Lung (tissue), 16 donors: ENCODE data around the gene RPS6KA1. TPM values are rescaled to one million over a fixed set of nuclear protein-coding genes. Genes with fewer than 3 reads are reported as not detected.

Experiments
- ATAC-seq: fragments of 200-7000 bp; cut with Tn5 transposase; one replicate; pipeline ENCODE4 v1.9.1; 2020; ENCODE audit warnings: moderate number of reproducible peaks; ENCODE audit not compliant: insufficient read depth, low FRiP score
- DNase-seq, 3 donors: peaks; one replicate each; pipeline ENCODE4 v3.0.0-alpha.2; 2013 to 2017
- H3K27ac ChIP-seq, 2 donors: one replicate each; pipeline ENCODE4 v1.5.1; 2013; ENCODE audit warnings: mild to moderate bottlenecking in 2 of 2, moderate library complexity in 2 of 2, control low read depth in 1 of 2, inconsistent platforms in 1 of 2, low read depth in 1 of 2, low read length in 1 of 2
- H3K27me3 ChIP-seq, 3 donors: one replicate each; pipeline ENCODE4 v1.5.1; 2013; ENCODE audit warnings: low read length in 2 of 3; ENCODE audit not compliant: control insufficient read depth in 3 of 3, insufficient read depth in 3 of 3
- H3K36me3 ChIP-seq, 4 donors: one replicate each; pipeline ENCODE4 v1.5.1; 2013; ENCODE audit warnings: low read length in 4 of 4, mild to moderate bottlenecking in 1 of 4, moderate library complexity in 1 of 4; ENCODE audit not compliant: control insufficient read depth in 4 of 4, insufficient read depth in 4 of 4
- H3K4me1 ChIP-seq, 5 donors: one replicate each; pipeline ENCODE4 v1.5.1; 2013; ENCODE audit warnings: low read length in 5 of 5, mild to moderate bottlenecking in 2 of 5, moderate library complexity in 1 of 5; ENCODE audit not compliant: control insufficient read depth in 5 of 5, insufficient read depth in 5 of 5
- H3K4me3 ChIP-seq: one replicate; pipeline ENCODE4 v1.5.1; 2013; ENCODE audit warnings: mild to moderate bottlenecking, control low read depth, moderate library complexity
- H3K9ac ChIP-seq, 2 donors: one replicate each; pipeline ENCODE4 v1.5.1; 2013; ENCODE audit warnings: low read length in 2 of 2, control low read depth in 1 of 2; ENCODE audit not compliant: insufficient read depth in 1 of 2
- H3K9me3 ChIP-seq, 4 donors: one replicate each; pipeline ENCODE4 v1.5.1; 2013; ENCODE audit warnings: low read length in 3 of 4, mild to moderate bottlenecking in 1 of 4, moderate library complexity in 1 of 4; ENCODE audit not compliant: control insufficient read depth in 4 of 4, insufficient read depth in 3 of 4
- CTCF ChIP-seq: IDR thresholded peaks from 2 replicates; pipeline ENCODE4 v1.5.1; 2012; ENCODE audit warnings: mild to moderate bottlenecking; ENCODE audit errors: control extremely low read depth, extremely low read depth
- WGBS, 2 donors: extraction: QIAGEN DNeasy Blood & Tissue Kit; methylation state at CpG; one replicate each; pipeline ENCODE4 v1.1.7; 2013; 5-methylcytosine and 5-hydroxymethylcytosine counted together
- long read RNA-seq, 5 donors: transcript quantifications; one replicate each; lab custom pipeline, GENCODE V29; 2026
- polyA plus RNA-seq, 2 donors: library from polyadenylated mRNA; stranded (reverse); fragments of 200-250 nt; gene quantifications; one replicate each; pipeline ENCODE4 v1.2.1, GENCODE V29; 2013
- total RNA-seq, 2 donors: library from RNA; depleted of rRNA in 1 of 2; stranded (reverse); fragments of >200 nt in 1 of 2; gene quantifications; one replicate each; pipeline ENCODE4 v1.2.1, GENCODE V29; 2014 to 2021
- donor health status: control.
- donor health status: control.
- donor health status: Bipolar disorder and iron deficiency.
- donor health status: healthy.
- donor health status: DM: yes; HTN: yes; CAD: no.

RPS6KA1 gene
- total RNA-seq: 100 to 1,000 TPM in 1 of 2 donors, 10 to 100 TPM in 1; 58.6 to 100 TPM
- polyA plus RNA-seq: 100 to 1,000 TPM in 1 of 2 donors, 10 to 100 TPM in 1; 63.2 to 109 TPM
- long read RNA-seq, donor 1, partial matches to known transcripts: 0 of 3 reads
- long read RNA-seq, donor 1, other reads (novel, unspliced or antisense): 0 of 3 reads
- long read RNA-seq, donor 2: 0 reads
- long read RNA-seq, donor 3, partial matches to known transcripts: 0 of 1 reads
- long read RNA-seq, donor 3, other reads (novel, unspliced or antisense): 0 of 1 reads
- long read RNA-seq, donor 4: 0 reads
- long read RNA-seq, donor 5, partial matches to known transcripts: 0 of 4 reads
- long read RNA-seq, donor 5, other reads (novel, unspliced or antisense): 0 of 4 reads

GRCh38 chr1:26529655-26530409, at the start of gene RPS6KA1:
RPS6KA1 (plus strand) TSS chr1:26529761; CDS start chr1:26529921, 160 bp downstream.
- Histone ChIP-seq H3K4me3 (peak within 1 kb of the TSS; percentile 72), H3K9me3 (no peaks in the 10 kb centered on the region), H3K9ac (peak within 1 kb of the TSS; percentile 39 to 42), H3K36me3 (peaks cover 0 to 2% (median 0%) of the 10 kb centered on the region in 4 donors), H3K27me3 (no peaks in the 10 kb centered on the region), H3K27ac (peak within 1 kb of the TSS in 1 of 2 donors; percentile 82), H3K4me1 (peaks cover 0 to 13% (median 2%) of the 10 kb centered on the region in 5 donors)
- DNase-seq (peak; percentile 65 to 78 (median 75)), ATAC-seq (peak; percentile 69)
- WGBS, 2 donors: 1% methylated on average over 57 to 86 of the region's 86 CpGs
- no peak for TF ChIP-seq CTCF

GRCh38 chr1:26482921-26483320, 46.6 kb upstream of the RPS6KA1 start:
- no peak for TF ChIP-seq CTCF
- Histone ChIP-seq H3K9me3 (no peaks in the 10 kb centered on the region), H3K4me3 (no peak overlapping the region), H3K36me3 (peaks cover 0 to 3% (median 1%) of the 10 kb centered on the region in 4 donors), H3K4me1 (peaks cover 0 to 2% (median 0%) of the 10 kb centered on the region in 5 donors), H3K9ac (no peak overlapping the region), H3K27ac (no peak overlapping the region), H3K27me3 (no peaks in the 10 kb centered on the region)
- no peak for DNase-seq
- WGBS, 2 donors: 79 to 82% methylated on average over 2 of the region's 2 CpGs
- ATAC-seq: no peak

- Histone ChIP-seq H3K27me3 (no peaks in the 10 kb centered on the region), H3K4me1 (peaks cover 0 to 2% (median 0%) of the 10 kb centered on the region in 5 donors), H3K4me3 (no peak overlapping the region), H3K9me3 (no peaks in the 10 kb centered on the region), H3K9ac (no peak overlapping the region), H3K36me3 (peaks cover 0 to 3% (median 1%) of the 10 kb centered on the region in 4 donors), H3K27ac (no peak overlapping the region)
- no peak for TF ChIP-seq CTCF
- WGBS, 2 donors: 81 to 83% methylated on average over 2 of the region's 2 CpGs
- DNase-seq (no peak), ATAC-seq (no peak)
Observed at GRCh38 chr1:26483980-26484379, 45.6 kb upstream of the RPS6KA1 start.
